Fibroblast of skin of scalp (primary cell): Measurements from ENCODE around the gene NACC2.

Source experiments
- DNase-seq: peaks from one replicate; pipeline ENCODE4 v3.0.0-alpha.2; 2013

The NACC2 gene

GRCh38 chr9:136091582-136092352, 3.3 kb downstream of the NACC2 start:
- DNase-seq: no peak

GRCh38 chr9:136090768-136091581, 4.1 kb downstream of the NACC2 start:
- DNase-seq: peak; percentile 67

GRCh38 chr9:136090056-136090735, 4.9 kb downstream of the NACC2 start:
- DNase-seq: no peak

- peak; percentile 66 for DNase-seq
Observed at GRCh38 chr9:136089697-136090045, 5.4 kb downstream of the NACC2 start.

- DNase-seq: no peak
Observed at GRCh38 chr9:136088939-136089696, 6.0 kb downstream of the NACC2 start.

GRCh38 chr9:136088481-136088938, 6.6 kb downstream of the NACC2 start:
- DNase-seq: no peak

GRCh38 chr9:136087741-136088480, 7.2 kb downstream of the NACC2 start:
- DNase-seq: no peak

GRCh38 chr9:136086951-136087740, 7.9 kb downstream of the NACC2 start:
- DNase-seq: no peak

- no peak for DNase-seq
Observed at GRCh38 chr9:136086213-136086881, 8.7 kb downstream of the NACC2 start.

- no peak for DNase-seq
Observed at GRCh38 chr9:136085815-136086212, 9.3 kb downstream of the NACC2 start.

GRCh38 chr9:136084063-136084944, 10.8 kb downstream of the NACC2 start:
- DNase-seq: no peak

- DNase-seq: no peak
Observed at GRCh38 chr9:136083558-136084062, 11.5 kb downstream of the NACC2 start.

- DNase-seq: no peak
Observed at GRCh38 chr9:136082496-136083361, 12.4 kb downstream of the NACC2 start.

GRCh38 chr9:136081826-136082495, 13.1 kb downstream of the NACC2 start:
- no peak for DNase-seq

GRCh38 chr9:136081113-136081825, 13.8 kb downstream of the NACC2 start:
- DNase-seq: no peak

GRCh38 chr9:136080716-136081112, 14.4 kb downstream of the NACC2 start:
- no peak for DNase-seq

- no peak for DNase-seq
Observed at GRCh38 chr9:136079916-136080246, 15.2 kb downstream of the NACC2 start.
